Motor neuron (in vitro differentiated cells): ENCODE measurements around the gene PCDHB11. TPM values are rescaled to one million over a fixed set of nuclear protein-coding genes. Genes with fewer than 3 reads are reported as not detected.

ENCODE experiments used
- total RNA-seq, 8 experiments: library from RNA; unstranded; fragments of 300-600 nt; gene quantifications; 2 replicates each; pipeline versions ENCODE4 v1.2.3 to v1.2.4, GENCODE V29; 2022

Gene PCDHB11
- total RNA-seq, 8 experiments from 2014 or later: 0.46 to 6.1 (median 3.4) TPM

Other genes with a start within 250 kb of the PCDHB11 start
- 10 to 100 TPM in 1 of 8 experiments, 1 to 10 TPM in 5, under 1 TPM in 2; 0.10 to 24.4 (median 4.8) TPM for gene PCDHAC2, start 233.2 kb upstream of the PCDHB11 start, total RNA-seq
- gene PCDHB1, start 148.3 kb upstream of the PCDHB11 start, total RNA-seq: under 1 TPM in 7 of 8 experiments, not detected in 1; 0.04 to 0.43 (median 0.11) TPM
- 10 to 100 TPM in 5 of 8 experiments, 1 to 10 TPM in 2, under 1 TPM in 1; 0.36 to 45.7 (median 10.3) TPM for gene PCDHB2, start 105.0 kb upstream of the PCDHB11 start, total RNA-seq
- gene PCDHB3, start 99.2 kb upstream of the PCDHB11 start, total RNA-seq: 1 to 10 TPM in 7 of 8 experiments, not detected in 1; 1.6 to 7.6 (median 2.8) TPM
- gene PCDHB4, start 77.8 kb upstream of the PCDHB11 start, total RNA-seq: 1 to 10 TPM in 4 of 8 experiments, under 1 TPM in 4; 0.20 to 2.0 (median 1.2) TPM
- 10 to 100 TPM in 3 of 8 experiments, 1 to 10 TPM in 1, under 1 TPM in 3, not detected in 1; 0.27 to 51.6 (median 8.5) TPM for gene PCDHB5, start 64.4 kb upstream of the PCDHB11 start, total RNA-seq
- 1 to 10 TPM in 4 of 8 experiments, under 1 TPM in 3, not detected in 1; 0.28 to 2.8 (median 2.3) TPM for gene PCDHB6, start 49.6 kb upstream of the PCDHB11 start, total RNA-seq
- 1 to 10 TPM in 3 of 8 experiments, under 1 TPM in 5; 0.20 to 2.0 (median 0.50) TPM for gene PCDHB7, start 27.0 kb upstream of the PCDHB11 start, total RNA-seq
- gene PCDHB8, start 21.8 kb upstream of the PCDHB11 start, total RNA-seq: 1 to 10 TPM in 4 of 8 experiments, under 1 TPM in 4; 0.11 to 4.4 (median 1.8) TPM
- gene PCDHB16, start 17.2 kb upstream of the PCDHB11 start, total RNA-seq: 1 to 10 TPM in 5 of 8 experiments, under 1 TPM in 3; 0.25 to 3.4 (median 1.8) TPM
- gene PCDHB9, start 12.5 kb upstream of the PCDHB11 start, total RNA-seq: 10 to 100 TPM in 1 of 8 experiments, 1 to 10 TPM in 6, under 1 TPM in 1; 0.72 to 10.1 (median 2.3) TPM
- gene PCDHB10, start 7.3 kb upstream of the PCDHB11 start, total RNA-seq: 10 to 100 TPM in 1 of 8 experiments, 1 to 10 TPM in 4, under 1 TPM in 3; 0.20 to 25.4 (median 5.5) TPM
- gene PCDHB12, start 9.1 kb downstream of the PCDHB11 start, total RNA-seq: 1 to 10 TPM in 5 of 8 experiments, under 1 TPM in 3; 0.31 to 8.9 (median 2.9) TPM
- gene PCDHB13, start 14.3 kb downstream of the PCDHB11 start, total RNA-seq: 1 to 10 TPM in 7 of 8 experiments, under 1 TPM in 1; 0.25 to 6.7 (median 2.9) TPM
- 10 to 100 TPM in 1 of 8 experiments, 1 to 10 TPM in 7; 1.2 to 16.7 (median 6.5) TPM for gene PCDHB14, start 23.7 kb downstream of the PCDHB11 start, total RNA-seq
- gene PCDHB15, start 45.8 kb downstream of the PCDHB11 start, total RNA-seq: 1 to 10 TPM in 6 of 8 experiments, under 1 TPM in 2; 0.25 to 8.6 (median 3.5) TPM
- gene SLC25A2, start 104.4 kb downstream of the PCDHB11 start, total RNA-seq: 1 to 10 TPM in 1 of 8 experiments, under 1 TPM in 5, not detected in 2; 0.14 to 1.4 (median 0.54) TPM
- gene TAF7, start 121.2 kb downstream of the PCDHB11 start, total RNA-seq: 100 to 1,000 TPM in 2 of 8 experiments, 10 to 100 TPM in 6; 58.8 to 118 (median 71.3) TPM
- gene PCDHGA1, start 130.9 kb downstream of the PCDHB11 start, total RNA-seq: 1 to 10 TPM in 2 of 8 experiments, under 1 TPM in 6; 0.23 to 1.3 (median 0.79) TPM
- 1 to 10 TPM in 2 of 8 experiments, under 1 TPM in 6; 0.16 to 1.5 (median 0.34) TPM for gene PCDHGA2, start 139.1 kb downstream of the PCDHB11 start, total RNA-seq
- 10 to 100 TPM in 1 of 8 experiments, 1 to 10 TPM in 1, under 1 TPM in 6; 0.05 to 32.1 (median 0.65) TPM for gene PCDHGA3, start 144.2 kb downstream of the PCDHB11 start, total RNA-seq
- gene PCDHGB1, start 150.5 kb downstream of the PCDHB11 start, total RNA-seq: 1 to 10 TPM in 3 of 8 experiments, under 1 TPM in 5; 0.33 to 4.4 (median 0.83) TPM
- 1 to 10 TPM in 5 of 8 experiments, under 1 TPM in 3; 0.22 to 3.2 (median 1.4) TPM for gene PCDHGA4, start 155.4 kb downstream of the PCDHB11 start, total RNA-seq
- 10 to 100 TPM in 1 of 8 experiments, 1 to 10 TPM in 2, under 1 TPM in 5; 0.41 to 10.7 (median 0.83) TPM for gene PCDHGB2, start 160.4 kb downstream of the PCDHB11 start, total RNA-seq
- 1 to 10 TPM in 2 of 8 experiments, under 1 TPM in 6; 0.16 to 5.2 (median 0.50) TPM for gene PCDHGA5, start 164.5 kb downstream of the PCDHB11 start, total RNA-seq
- gene PCDHGB3, start 170.6 kb downstream of the PCDHB11 start, total RNA-seq: 1 to 10 TPM in 3 of 8 experiments, under 1 TPM in 5; 0.22 to 6.5 (median 0.59) TPM
- gene PCDHGA6, start 174.3 kb downstream of the PCDHB11 start, total RNA-seq: 1 to 10 TPM in 4 of 8 experiments, under 1 TPM in 4; 0.11 to 6.9 (median 0.88) TPM
- gene PCDHGA7, start 183.1 kb downstream of the PCDHB11 start, total RNA-seq: 1 to 10 TPM in 2 of 8 experiments, under 1 TPM in 6; 0.16 to 5.8 (median 0.52) TPM
- gene PCDHGB4, start 188.1 kb downstream of the PCDHB11 start, total RNA-seq: 10 to 100 TPM in 1 of 8 experiments, 1 to 10 TPM in 5, under 1 TPM in 2; 0.22 to 92.9 (median 1.4) TPM
- 1 to 10 TPM in 2 of 8 experiments, under 1 TPM in 6; 0.11 to 5.7 (median 0.57) TPM for gene PCDHGA8, start 193.0 kb downstream of the PCDHB11 start, total RNA-seq
- gene PCDHGB5, start 198.3 kb downstream of the PCDHB11 start, total RNA-seq: 10 to 100 TPM in 1 of 8 experiments, 1 to 10 TPM in 3, under 1 TPM in 4; 0.05 to 11.4 (median 0.83) TPM
- gene PCDHGA9, start 203.2 kb downstream of the PCDHB11 start, total RNA-seq: 1 to 10 TPM in 4 of 8 experiments, under 1 TPM in 4; 0.22 to 5.5 (median 1.3) TPM
- gene PCDHGB6, start 208.4 kb downstream of the PCDHB11 start, total RNA-seq: 10 to 100 TPM in 5 of 8 experiments, 1 to 10 TPM in 3; 1.1 to 46.7 (median 31.5) TPM
- gene PCDHGA10, start 213.4 kb downstream of the PCDHB11 start, total RNA-seq: 1 to 10 TPM; 2.1 to 7.6 (median 4.4) TPM
- gene PCDHGB7, start 218.1 kb downstream of the PCDHB11 start, total RNA-seq: 10 to 100 TPM in 2 of 8 experiments, 1 to 10 TPM in 6; 4.7 to 31.4 (median 9.2) TPM
- gene PCDHGA11, start 221.4 kb downstream of the PCDHB11 start, total RNA-seq: 1 to 10 TPM; 1.3 to 8.8 (median 3.8) TPM
- gene PCDHGA12, start 230.9 kb downstream of the PCDHB11 start, total RNA-seq: 10 to 100 TPM in 1 of 8 experiments, 1 to 10 TPM in 7; 1.0 to 16.1 (median 1.5) TPM